Measurements from ENCODE around the gene ELMOD3.

GRCh38 chr2:85341269-85342029 lies 13.1 kb upstream of the ELMOD3 start:
- TF ChIP-seq RAD21 (IDR thresholded peaks at IDR 0.05), result no peak
- TF ChIP-seq SP1 (IDR thresholded peaks at IDR 0.05), result no peak
- no peak for TF ChIP-seq CTCF (IDR thresholded peaks at IDR 0.05; ENCODE audit: low read depth, low read length, missing input control)
- no peak for TF ChIP-seq REST (IDR thresholded peaks at IDR 0.05)
- TF ChIP-seq EGR1 (IDR thresholded peaks at IDR 0.05; ENCODE audit: low read depth in 2 of 2), result no peak
- TF ChIP-seq MAX (IDR thresholded peaks at IDR 0.05), result no peak
- TF ChIP-seq RXRA (IDR thresholded peaks at IDR 0.05), result no peak
- TF ChIP-seq ATF3 (IDR thresholded peaks at IDR 0.05), result no peak
- TF ChIP-seq YY1 (IDR thresholded peaks at IDR 0.05), result no peak
- TF ChIP-seq JUND (IDR thresholded peaks at IDR 0.05), result no peak
- TF ChIP-seq NR2F2 (IDR thresholded peaks at IDR 0.05), result no peak
- no peak for TF ChIP-seq ZBTB33 (IDR thresholded peaks at IDR 0.05)
- no peak for TF ChIP-seq FOXA1 (IDR thresholded peaks at IDR 0.05)
- TF ChIP-seq GABPA (IDR thresholded peaks at IDR 0.05 in 1 of 2, conservative IDR thresholded peaks at IDR 0.05 in 1 of 2), result no peak
